ENCODE measurements around the gene CYB561. TPM values are rescaled to one million over a fixed set of nuclear protein-coding genes. Genes with fewer than 3 reads are reported as not detected.

CYB561 gene
- total and polyA plus RNA-seq, 2 donors (not counting 3 experiments of a cell fraction or from before 2014, with no cell fraction given), result 34.9 to 71.1 TPM

DNA sequence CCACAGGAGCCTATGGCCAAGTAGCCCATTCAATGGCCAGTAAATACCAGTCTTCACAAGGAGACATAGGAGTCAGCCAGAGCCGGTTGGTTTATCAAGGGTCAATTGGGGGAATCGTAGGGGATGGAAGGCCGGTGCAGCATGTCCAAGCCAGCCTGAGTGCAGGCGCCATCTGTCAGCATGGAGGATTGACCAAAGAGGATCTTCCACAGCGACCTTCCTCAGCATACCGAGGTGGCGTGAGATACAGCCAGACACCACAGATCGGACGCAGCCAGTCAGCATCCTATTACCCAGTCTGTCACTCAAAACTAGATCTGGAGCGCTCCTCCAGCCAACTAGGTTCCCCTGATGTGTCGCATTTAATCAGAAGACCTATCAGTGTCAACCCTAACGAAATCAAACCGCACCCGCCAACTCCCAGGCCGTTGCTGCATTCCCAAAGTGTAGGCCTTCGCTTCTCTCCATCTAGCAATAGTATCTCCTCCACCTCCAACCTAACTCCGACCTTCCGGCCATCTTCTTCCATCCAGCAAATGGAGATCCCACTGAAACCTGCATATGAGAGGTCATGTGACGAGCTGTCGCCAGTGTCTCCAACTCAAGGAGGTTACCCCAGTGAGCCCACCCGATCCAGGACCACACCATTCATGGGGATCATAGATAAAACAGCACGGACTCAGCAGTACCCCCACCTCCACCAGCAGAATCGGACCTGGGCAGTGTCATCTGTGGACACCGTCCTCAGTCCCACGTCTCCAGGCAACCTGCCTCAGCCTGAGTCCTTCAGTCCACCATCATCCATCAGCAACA lies 25.0 kb downstream of the CYB561 start:
- intact Hi-C loops (cut with micrococcal nuclease) (loop anchor here (1.0 kb wide), 1 partner anchor 29 kb away; no protein-coding TSS in a partner anchor), dilution Hi-C loops (cut with MboI; ENCODE audit: extremely low pct_ligation_motif_present, low sequenced_read_pairs) (no loop called here)
- no peaks in the 10 kb centered on the region for H3K36me3 ChIP-seq (ENCODE audit: control insufficient read depth in 2 of 2, extremely low read depth in 1 of 2, insufficient read depth in 2 of 2, low read length in 2 of 2)
- H3K27me3 ChIP-seq (ENCODE audit: control insufficient read depth in 2 of 2, insufficient read depth in 2 of 2, low read length in 2 of 2), result no peaks in the 10 kb centered on the region
- H3K9me1 ChIP-seq (replicated peaks; ENCODE audit: control insufficient read depth, extremely low read depth, insufficient read depth, low read length), result no peaks in the 10 kb centered on the region
- DNase-seq (ENCODE audit: low read depth, low spot score) (no peak), FAIRE-seq (no peak)
- ChIA-PET CTCF (interaction anchor here (0.7 to 7.7 kb wide), 4 partner anchors 12 to 191 kb away, joined by 3 to 71 read pairs (median 7); no protein-coding TSS in a partner anchor), POLR2A (no interaction called here)
- peak overlapping the region; percentile 61 for H3K27ac ChIP-seq (ENCODE audit: insufficient read depth, low read depth, low read length)
- H3K4me1 ChIP-seq (ENCODE audit: control insufficient read depth, extremely low read depth, insufficient read depth, low read length), result peaks cover 35% of the 10 kb centered on the region
- H3K4me3 ChIP-seq (replicated peaks in 1 of 3; ENCODE audit: insufficient read depth in 1 of 3, low read depth in 1 of 3, low read length in 3 of 3), result no peak overlapping the region
- TSS peak; percentile 4 for BruUV-seq (replicated peaks)
- no peaks in the 10 kb centered on the region for H4K20me1 ChIP-seq (replicated peaks; ENCODE audit: control insufficient read depth, extremely low read depth, insufficient read depth, low read length)
- no peak overlapping the region for H3K9ac ChIP-seq (replicated peaks; ENCODE audit: extremely low read depth, insufficient read depth, low read length)
- no peak for TF ChIP-seq POLR2A (IDR thresholded peaks at IDR 0.05; ENCODE audit: low read depth, low read length)
- no peak for TF ChIP-seq FOS (IDR thresholded peaks at IDR 0.05; ENCODE audit: borderline replicate concordance, insufficient read depth, low read length)
- TF ChIP-seq GATA2 (IDR thresholded peaks at IDR 0.05; ENCODE audit: insufficient read depth, insufficient read length, low read depth, low read length), result no peak
- no peak for TF ChIP-seq POLR2AphosphoS5 (IDR thresholded peaks at IDR 0.05; ENCODE audit: insufficient read depth, low read depth, low read length)
- no peak for TF ChIP-seq EZH2 (IDR thresholded peaks at IDR 0.05; ENCODE audit: borderline replicate concordance, low read depth, low read length, severe bottlenecking)
- TF ChIP-seq, protein P1, sequence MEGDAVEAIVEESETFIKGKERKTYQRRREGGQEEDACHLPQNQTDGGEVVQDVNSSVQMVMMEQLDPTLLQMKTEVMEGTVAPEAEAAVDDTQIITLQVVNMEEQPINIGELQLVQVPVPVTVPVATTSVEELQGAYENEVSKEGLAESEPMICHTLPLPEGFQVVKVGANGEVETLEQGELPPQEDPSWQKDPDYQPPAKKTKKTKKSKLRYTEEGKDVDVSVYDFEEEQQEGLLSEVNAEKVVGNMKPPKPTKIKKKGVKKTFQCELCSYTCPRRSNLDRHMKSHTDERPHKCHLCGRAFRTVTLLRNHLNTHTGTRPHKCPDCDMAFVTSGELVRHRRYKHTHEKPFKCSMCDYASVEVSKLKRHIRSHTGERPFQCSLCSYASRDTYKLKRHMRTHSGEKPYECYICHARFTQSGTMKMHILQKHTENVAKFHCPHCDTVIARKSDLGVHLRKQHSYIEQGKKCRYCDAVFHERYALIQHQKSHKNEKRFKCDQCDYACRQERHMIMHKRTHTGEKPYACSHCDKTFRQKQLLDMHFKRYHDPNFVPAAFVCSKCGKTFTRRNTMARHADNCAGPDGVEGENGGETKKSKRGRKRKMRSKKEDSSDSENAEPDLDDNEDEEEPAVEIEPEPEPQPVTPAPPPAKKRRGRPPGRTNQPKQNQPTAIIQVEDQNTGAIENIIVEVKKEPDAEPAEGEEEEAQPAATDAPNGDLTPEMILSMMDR (IDR thresholded peaks at IDR 0.05; ENCODE audit: extremely low read depth in 1 of 2, insufficient read depth in 1 of 2, low read depth in 1 of 2, low read length in 2 of 2), result no peak
- TF ChIP-seq MYC (IDR thresholded peaks at IDR 0.05; ENCODE audit: low read depth, low read length), result no peak
- TF ChIP-seq, protein P2, sequence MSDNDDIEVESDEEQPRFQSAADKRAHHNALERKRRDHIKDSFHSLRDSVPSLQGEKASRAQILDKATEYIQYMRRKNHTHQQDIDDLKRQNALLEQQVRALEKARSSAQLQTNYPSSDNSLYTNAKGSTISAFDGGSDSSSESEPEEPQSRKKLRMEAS (IDR thresholded peaks at IDR 0.05; ENCODE audit: insufficient read depth, insufficient read length), result no peak
- no peak for TF ChIP-seq JUN (IDR thresholded peaks at IDR 0.05; ENCODE audit: borderline replicate concordance, insufficient read depth, insufficient read length, low read depth)
- no peak overlapping the region for H3K4me2 ChIP-seq (ENCODE audit: insufficient read depth, low read length)
- no peaks in the 10 kb centered on the region for H3K79me2 ChIP-seq (ENCODE audit: control insufficient read depth, insufficient read depth, low read length)
- H3K9me3 ChIP-seq (replicated peaks; ENCODE audit: control insufficient read depth, insufficient read depth, low read length), result no peaks in the 10 kb centered on the region
- peak overlapping the region; percentile 3 for H2AFZ ChIP-seq (ENCODE audit: low read depth, low read length)

All from endothelial cell of umbilical vein (primary cell).